Mucosa of descending colon (tissue), 3 donors: ENCODE data around the gene MAFF. TPM values are rescaled to one million over a fixed set of nuclear protein-coding genes. Genes with fewer than 3 reads are reported as not detected.
"Not testable (repeated sequence)": the region's sequence is repeated elsewhere in the genome, so short reads cannot be mapped to it uniquely, and the experiment has no call there.

Source experiments
- ATAC-seq: fragments of 200-7000 bp; cut with Tn5 transposase; one replicate; pipeline ENCODE4 v1.9.1; 2020; ENCODE audit warnings: mild to moderate bottlenecking, moderate library complexity
- DNase-seq, 3 donors: peaks; one replicate each; pipeline ENCODE4 v3.0.0-alpha.2; 2020
- H3K36me3 ChIP-seq: fragments of 200-600 bp; one replicate; pipeline ENCODE4 v1.8.0; 2021; ENCODE audit warnings: low read depth, mild to moderate bottlenecking
- H3K4me1 ChIP-seq: fragments of 200-600 bp; one replicate; pipeline ENCODE4 v1.8.0; 2021; ENCODE audit warnings: low read depth, mild to moderate bottlenecking
- H3K4me3 ChIP-seq: fragments of 200-600 bp; one replicate; pipeline ENCODE4 v1.8.0; 2021; ENCODE audit warnings: mild to moderate bottlenecking
- H3K9me3 ChIP-seq: fragments of 200-600 bp; one replicate; pipeline ENCODE4 v1.8.0; 2021; ENCODE audit warnings: mild to moderate bottlenecking
- intact Hi-C, 2 donors: fragments of 100-400 bp; cut with DNase I in 1 of 2; cut with micrococcal nuclease in 1 of 2; formaldehyde crosslinking; loops; one replicate each; pipeline versions ENCODE4 v1.11.0 to v1.11.1; 2022; cut with DNase I, micrococcal nuclease
- total RNA-seq, 3 donors: library from RNA; stranded (reverse); fragmentation: NEBNext Ultra II Directional in 2 of 3; extraction: Animal tissue kit (Norgen Biotek cat#: 25700) in 2 of 3; gene quantifications; one replicate each; pipeline versions ENCODE4 v1.2.1 to v1.2.4, GENCODE V29; 2021 to 2023
- TF ChIP-seq, protein P1 (sequence below): fragments of 200-600 bp; IDR thresholded peaks from one replicate; pipeline ENCODE4 v1.8.0; 2022; ENCODE audit warnings: antibody characterized with exemption, mild to moderate bottlenecking
- donor health status: DM: no; HTN: no; CAD: no; lungs with moderate emphysema.
- donor health status: DM: no; HTN: no; CAD: no.
- donor health status: DM: no; HTN: yes; CAD: no.

Gene MAFF
- total RNA-seq, 3 donors from 2014 or later = 16.7 to 26.5 (median 25.6) TPM

DNA sequence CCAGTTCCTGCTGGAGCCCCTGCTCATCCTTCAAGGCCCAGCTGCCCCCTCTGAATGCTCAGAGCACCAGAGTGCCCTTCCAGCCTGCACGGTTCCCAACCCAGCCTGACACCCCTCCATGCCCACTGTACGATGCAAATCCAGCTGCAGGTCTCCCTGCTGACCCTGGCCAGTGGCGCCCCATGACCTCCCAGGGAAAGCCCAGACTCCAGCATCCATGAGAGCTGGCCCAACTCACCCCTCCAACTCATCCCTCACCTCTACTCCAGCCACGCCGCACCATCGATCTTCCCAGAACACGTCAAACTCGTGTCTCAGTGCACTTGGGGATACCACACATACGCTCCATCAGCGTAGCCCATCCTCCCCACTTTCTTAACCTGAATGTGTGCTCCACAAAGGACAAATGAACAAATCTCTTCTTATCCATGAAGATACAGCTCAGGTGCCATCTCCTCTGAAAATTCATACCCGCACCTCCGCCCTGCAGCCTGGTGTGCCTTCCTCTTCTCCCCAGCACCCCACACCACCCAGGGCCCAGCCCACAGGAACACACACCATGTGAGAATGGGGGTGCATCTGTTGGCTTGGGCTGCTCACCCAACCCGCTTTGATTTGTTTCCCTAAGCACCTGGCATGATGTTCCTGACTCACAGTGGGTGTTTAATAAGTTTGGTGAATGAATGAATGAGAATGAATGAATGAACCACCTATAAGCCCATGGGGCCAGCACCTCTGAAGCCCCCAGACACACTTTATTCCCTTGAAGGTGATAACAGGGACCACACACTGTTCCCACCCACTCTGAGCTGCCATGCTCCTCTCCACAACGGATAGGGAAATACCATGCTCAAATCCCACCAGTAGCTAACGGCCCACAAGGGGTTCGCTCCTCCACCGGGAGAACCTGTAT is 26.3 kb upstream of the MAFF start:
- intact Hi-C loops = no loop called here
- TF ChIP-seq, protein P1, sequence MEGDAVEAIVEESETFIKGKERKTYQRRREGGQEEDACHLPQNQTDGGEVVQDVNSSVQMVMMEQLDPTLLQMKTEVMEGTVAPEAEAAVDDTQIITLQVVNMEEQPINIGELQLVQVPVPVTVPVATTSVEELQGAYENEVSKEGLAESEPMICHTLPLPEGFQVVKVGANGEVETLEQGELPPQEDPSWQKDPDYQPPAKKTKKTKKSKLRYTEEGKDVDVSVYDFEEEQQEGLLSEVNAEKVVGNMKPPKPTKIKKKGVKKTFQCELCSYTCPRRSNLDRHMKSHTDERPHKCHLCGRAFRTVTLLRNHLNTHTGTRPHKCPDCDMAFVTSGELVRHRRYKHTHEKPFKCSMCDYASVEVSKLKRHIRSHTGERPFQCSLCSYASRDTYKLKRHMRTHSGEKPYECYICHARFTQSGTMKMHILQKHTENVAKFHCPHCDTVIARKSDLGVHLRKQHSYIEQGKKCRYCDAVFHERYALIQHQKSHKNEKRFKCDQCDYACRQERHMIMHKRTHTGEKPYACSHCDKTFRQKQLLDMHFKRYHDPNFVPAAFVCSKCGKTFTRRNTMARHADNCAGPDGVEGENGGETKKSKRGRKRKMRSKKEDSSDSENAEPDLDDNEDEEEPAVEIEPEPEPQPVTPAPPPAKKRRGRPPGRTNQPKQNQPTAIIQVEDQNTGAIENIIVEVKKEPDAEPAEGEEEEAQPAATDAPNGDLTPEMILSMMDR = no peak
- peak in 1 of 3 donors; percentile 5 for DNase-seq
- Histone ChIP-seq H3K4me1 (peaks cover 32% of the 10 kb centered on the region), H3K4me3 (no peak overlapping the region), H3K36me3 (no peaks in the 10 kb centered on the region), H3K9me3 (no peaks in the 10 kb centered on the region)
- ATAC-seq = no peak

DNA sequence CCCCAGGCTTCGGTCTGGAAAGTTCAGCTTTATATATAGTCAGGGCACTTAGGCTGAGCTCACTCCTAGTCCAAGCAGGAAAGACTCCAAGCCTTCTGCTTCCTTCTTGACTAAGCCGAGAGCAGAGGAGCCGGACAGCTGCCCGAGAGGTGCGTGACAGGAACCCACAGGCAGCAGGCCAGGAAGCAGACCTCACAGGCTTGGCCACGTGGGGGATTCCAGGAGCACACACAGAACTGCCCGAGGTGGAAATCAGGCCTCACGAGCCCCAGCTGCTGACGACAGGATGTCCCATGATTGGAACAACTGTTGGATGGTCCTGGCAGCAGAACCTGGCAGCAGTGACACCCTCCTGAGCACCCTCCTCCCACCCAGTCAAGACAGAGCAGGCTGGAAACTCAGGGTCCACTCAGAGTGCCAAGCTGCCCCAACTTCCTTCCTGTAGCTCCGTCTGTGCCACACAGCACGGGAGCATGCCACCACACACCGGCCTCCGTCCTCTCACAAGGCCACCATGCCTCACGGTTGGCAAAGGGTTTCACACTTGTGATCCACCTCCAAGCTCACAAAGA is 25.5 kb upstream of the MAFF start:
- Histone ChIP-seq H3K4me1 (peaks cover 37% of the 10 kb centered on the region), H3K4me3 (no peak overlapping the region), H3K36me3 (no peaks in the 10 kb centered on the region), H3K9me3 (no peaks in the 10 kb centered on the region)
- DNase-seq (peak; percentile 55 to 76 (median 61)), ATAC-seq (no peak)
- intact Hi-C loops = no loop called here
- TF ChIP-seq, protein P1 = no peak

DNA sequence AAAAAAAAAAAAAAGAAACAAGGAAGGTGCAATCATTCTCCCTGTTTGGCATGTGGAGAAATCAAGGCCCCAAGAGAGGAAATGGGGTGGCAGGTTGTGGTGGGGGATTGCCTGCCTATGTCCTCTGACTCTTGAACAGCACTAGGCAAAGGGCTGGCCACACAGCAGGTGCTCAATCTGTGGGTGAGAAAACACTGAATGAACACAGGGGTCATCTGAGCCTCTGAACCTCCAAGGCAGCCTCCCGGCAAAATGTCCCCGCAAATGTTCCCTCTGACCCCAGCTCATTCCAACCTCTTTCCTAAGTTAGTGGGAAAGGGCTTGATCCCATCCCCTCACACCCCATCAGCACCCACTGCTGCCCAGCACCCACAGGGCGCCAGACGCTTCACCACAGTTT is 24.8 kb upstream of the MAFF start:
- H3K9me3 ChIP-seq = no peaks in the 10 kb centered on the region
- intact Hi-C loops = no loop called here
- H3K4me1 ChIP-seq = peaks cover 40% of the 10 kb centered on the region
- no peaks in the 10 kb centered on the region for H3K36me3 ChIP-seq
- TF ChIP-seq, protein P1 = no peak
- ATAC-seq = no peak
- DNase-seq = peak in 2 of 3 donors; percentile 16 to 28
- no peak overlapping the region for H3K4me3 ChIP-seq

DNA sequence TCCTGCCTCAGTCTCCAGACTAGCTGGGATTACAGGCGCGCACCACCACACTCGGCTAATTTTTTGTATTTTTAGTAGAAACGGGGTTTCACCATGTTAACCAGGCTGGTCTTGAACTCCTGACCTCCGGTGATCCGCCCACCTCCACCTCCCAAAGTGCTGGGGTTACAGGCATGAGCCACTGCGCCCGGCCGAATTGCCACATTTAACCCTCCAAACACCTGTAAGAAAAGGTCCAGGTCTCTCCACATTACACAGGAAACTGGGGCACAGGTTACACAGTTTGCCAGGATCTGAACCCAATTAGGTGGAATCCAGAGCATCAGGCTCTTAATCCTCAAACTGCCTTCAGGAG is 24.2 kb upstream of the MAFF start:
- H3K36me3 ChIP-seq, intact Hi-C loops, ATAC-seq, H3K9me3 ChIP-seq, H3K4me3 ChIP-seq: not testable (repeated sequence)
- peaks cover 38% of the 10 kb centered on the region for H3K4me1 ChIP-seq
- DNase-seq = peak in 1 of 3 donors; percentile 39

DNA sequence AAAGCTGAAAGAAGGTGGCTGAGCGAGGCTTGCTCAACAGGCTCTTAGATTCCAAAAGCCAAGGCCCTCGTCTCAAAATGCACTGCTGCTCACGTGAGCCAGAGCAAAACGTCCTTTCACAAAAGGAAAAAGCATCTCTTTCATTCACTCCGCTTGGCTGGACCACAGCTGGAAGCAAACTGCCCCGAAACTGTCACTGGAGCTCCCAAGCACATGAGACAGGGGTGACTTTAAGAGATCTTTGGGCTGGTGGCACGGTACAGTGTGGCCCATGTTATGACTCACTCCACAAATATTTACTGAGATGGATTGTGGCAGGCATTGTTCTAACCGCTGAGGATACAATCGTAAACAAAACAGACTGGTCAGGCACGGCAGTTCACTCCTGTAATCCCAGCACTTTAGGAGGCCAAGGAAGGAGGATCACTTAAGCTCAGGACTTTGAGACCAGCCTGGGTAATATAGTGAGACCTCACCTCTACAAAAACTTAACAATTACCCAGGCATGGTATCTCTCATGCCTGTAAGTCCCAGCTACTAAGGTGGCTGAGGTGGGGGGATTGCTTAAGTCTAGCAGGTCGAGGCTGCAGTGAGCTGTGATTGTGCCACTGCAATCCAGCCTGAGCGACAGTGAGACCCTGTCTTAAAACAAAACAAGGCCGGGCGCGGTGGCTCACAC is 23.7 kb upstream of the MAFF start:
- DNase-seq = peak in 2 of 3 donors; percentile 50 to 64
- Histone ChIP-seq H3K9me3 (no peaks in the 10 kb centered on the region), H3K4me3 (no peak overlapping the region), H3K4me1 (peaks cover 32% of the 10 kb centered on the region), H3K36me3 (no peaks in the 10 kb centered on the region)
- TF ChIP-seq, protein P1 = no peak
- intact Hi-C loops = no loop called here
- ATAC-seq = peak; percentile 51

DNA sequence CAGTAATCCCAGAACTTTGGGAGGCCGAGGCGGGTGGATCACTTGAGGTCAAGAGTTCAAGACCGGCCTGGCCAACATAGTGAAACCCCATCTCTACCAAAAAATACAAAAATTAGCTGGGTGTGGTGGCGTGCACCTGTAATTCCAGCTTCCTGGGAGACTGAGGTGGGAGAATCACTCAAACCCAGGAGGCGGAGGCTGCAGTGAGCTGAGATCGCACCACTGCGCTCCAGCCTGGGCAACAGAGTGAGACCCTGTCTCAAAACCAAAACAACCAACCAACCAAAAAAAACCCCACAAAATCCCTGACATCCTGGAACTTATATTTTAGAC is 23.2 kb upstream of the MAFF start:
- intact Hi-C loops, DNase-seq, H3K4me3 ChIP-seq, H3K36me3 ChIP-seq, H3K9me3 ChIP-seq, ATAC-seq: not testable (repeated sequence)
- H3K4me1 ChIP-seq = peaks cover 29% of the 10 kb centered on the region
